Measurements from ENCODE around the gene ADIRF.
"Not testable (repeated sequence)": the region's sequence is repeated elsewhere in the genome, so short reads cannot be mapped to it uniquely, and the experiment has no call there.

Gene ADIRF

DNA sequence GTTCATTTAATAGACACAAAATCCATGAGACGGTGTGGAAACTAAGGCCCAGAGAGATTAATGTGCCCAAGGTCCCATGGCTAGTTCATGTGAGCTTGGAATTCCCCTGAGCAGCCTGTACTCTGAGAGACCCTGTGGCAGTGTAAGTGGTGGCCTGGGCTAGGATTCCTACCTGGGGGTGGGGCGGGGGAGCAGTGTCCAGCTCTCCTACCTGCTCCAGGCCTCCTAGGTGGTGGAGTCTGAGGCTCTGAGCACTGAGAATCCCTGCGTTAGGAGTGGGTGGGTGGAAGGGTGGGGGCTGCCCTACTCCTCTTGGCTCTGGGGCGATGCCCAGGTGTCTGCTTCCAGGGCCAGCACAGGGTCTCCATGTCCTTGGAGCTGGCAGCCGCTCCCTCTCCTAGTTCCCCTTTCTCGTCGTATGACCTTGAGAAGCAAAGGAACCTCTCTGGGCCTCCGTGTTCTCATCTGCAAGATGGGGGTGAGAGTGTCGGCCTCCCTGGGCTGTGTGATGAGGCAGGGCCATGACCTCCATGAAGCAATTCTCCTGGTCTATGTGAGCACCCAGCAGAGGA is 7.3 kb upstream of the ADIRF start:
- no peak for DNase-seq (ENCODE audit: low read depth in 3 of 3)

DNA sequence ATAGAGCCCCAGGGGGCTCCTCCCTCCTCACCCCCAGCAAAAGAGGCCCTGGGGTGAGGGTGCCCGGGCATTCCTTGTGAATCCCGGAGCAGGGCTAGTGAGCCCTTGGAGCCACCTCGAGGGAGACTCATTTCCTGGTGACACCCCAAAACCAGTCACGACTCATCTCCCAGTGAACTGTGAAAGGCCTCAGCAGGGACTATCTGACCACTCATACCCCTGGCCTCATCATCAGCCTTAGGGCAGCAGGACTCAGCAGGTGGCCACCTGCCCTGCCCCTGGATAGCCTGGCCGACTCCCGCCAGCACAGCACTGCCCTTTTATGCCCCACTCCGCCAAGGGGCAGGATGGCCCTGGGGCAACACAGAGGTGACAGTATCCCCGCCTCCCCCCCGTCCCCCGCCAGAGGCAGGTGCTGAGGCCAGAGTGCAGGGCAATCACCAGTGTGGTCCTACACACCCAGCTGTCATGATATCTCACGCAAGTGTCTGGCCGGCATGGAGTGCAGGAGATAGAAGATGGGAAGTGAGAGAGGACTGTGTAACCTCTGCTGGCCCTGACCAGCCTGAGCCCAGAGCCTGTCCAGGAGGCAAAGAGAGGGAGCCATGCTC is 6.7 kb upstream of the ADIRF start:
- DNase-seq (ENCODE audit: low read depth in 3 of 3): no peak

DNA sequence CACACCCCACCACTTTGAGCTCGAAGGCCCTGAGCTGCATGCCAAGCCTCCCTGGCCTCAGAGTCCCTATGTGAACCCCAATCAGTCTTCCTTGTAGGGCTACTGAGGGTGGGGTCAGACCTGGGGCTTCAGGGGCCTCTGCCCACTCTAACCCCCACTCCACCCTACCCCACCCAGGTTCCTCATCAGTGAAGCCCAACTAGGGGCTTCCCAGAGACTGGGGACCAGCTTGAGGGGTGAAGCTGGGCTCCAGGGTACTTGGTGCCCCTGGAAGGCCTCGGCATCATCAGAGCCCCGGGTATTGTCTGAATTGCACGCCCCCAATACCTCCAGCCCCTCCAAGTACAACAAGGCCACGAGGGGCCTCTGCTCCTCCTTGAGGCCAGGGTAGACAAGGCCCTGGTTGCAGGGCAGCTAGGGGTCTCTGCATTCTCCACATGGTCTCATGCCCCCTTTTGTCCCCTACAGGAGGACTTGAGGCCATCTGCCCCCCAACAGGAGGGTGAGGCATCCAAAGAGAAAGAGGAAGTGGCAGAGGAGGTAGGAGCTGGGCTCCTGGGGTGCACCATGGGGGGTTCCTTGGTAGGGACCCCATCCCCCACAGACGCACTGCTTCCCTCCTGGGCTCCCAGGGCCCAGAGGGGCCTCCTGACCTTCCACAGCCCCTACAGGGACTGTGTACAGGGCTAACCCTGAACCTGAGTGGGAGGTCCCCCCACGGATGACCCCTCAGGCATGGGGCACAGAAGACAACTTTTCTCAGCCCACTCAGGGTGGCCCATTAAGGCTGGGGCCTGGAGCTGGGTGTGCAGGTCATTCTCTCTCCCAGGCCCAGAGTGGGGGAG is 5.9 kb upstream of the ADIRF start:
- DNase-seq (ENCODE audit: low read depth in 3 of 3): no peak

DNA sequence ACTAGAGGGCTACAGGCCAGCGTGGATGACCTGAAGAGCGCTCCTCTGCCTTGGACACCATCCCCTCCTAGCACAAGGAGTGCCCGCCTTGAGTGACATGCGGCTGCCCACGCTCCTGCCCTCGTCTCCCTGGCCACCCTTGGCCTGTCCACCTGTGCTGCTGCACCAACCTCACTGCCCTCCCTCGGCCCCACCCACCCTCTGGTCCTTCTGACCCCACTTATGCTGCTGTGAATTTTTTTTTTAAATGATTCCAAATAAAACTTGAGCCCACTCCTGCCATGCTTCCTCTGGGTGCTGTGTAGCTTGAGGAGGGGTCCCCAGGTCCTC is 5.3 kb upstream of the ADIRF start:
- DNase-seq (ENCODE audit: low read depth in 3 of 3): no peak

DNA sequence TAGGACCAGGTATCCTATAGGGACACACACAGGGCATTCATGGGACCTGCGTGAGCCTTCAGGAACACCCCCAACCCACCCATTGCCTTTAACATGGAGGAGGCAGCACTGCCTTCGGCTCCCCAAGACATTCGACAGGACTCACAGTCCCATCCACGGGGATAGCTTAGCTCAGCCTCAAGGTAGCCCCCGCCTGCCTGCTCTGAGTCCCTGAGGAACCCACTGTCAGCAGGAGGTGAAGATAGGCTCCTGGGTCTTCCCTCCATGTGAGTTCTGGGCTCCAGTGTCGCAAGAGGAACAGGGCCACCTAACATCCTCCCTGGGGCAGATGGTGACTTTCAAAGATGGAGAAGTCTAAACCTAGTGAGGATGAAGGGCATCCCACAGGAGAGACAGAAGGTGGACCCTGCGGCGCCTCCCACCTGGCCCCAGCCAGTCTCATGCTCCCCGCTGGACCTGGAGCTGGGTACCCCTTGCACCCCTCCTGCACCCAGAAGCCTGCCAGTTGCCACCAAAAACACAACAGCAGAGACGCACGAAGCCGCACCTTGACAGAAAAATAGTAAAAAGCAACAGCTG is 4.9 kb upstream of the ADIRF start:
- DNase-seq (ENCODE audit: low read depth in 3 of 3): no peak

DNA sequence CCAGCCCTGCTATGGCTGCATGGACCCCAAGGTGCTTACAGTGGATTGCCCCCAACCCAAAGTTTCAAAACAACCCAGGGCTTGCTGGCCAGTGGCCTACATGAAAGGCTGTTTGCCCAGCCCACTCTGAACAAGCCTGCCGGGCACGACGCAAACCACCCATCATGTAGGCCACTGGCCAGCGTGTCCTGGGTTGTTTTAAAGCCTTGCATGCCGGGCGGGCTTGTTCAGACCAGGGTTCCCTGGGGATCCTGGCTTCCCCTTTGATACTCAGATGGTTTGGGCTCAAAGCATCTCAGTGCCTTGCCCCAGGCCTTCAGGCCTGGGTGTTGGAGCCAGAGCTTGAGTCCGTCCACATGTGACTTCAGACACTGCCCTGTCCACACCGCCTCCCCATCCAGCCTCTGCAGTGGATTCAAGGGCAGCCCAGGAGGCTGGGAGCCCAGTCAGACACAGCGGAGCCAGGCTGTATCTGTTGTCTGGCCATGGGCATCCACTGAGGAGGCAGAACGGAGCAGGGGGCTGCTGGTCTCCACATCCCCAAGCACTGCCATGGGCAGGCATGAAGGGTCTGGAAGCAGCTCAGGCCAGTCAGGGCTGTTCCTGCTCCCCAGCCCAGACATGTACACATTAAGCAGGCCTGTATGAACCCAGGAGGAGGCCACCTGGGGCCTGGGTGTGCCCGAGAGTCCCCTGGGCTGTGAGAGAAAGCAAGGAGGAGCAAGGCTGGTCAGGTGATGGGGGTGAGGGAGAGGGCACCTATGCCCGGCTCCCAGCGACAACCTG is 4.0 kb upstream of the ADIRF start:
- DNase-seq (ENCODE audit: low read depth in 3 of 3): no peak

DNA sequence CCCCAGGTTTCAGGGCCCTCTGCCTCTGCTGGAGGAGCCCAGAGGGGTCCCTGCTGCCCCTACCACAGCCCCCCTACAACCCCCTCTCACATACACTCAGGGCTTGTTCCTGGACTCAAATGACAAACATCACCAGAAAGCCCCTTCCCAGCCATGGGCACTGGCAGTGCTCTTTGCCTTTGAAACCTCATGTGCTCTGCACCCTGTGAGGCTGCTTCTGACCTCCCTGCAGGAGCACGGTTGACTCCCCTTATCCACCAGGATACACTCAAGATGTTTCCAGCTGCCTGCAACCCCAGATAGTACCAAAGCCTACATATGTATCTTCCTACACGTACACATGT is 3.5 kb upstream of the ADIRF start:
- no peak for DNase-seq (ENCODE audit: low read depth in 3 of 3)

DNA sequence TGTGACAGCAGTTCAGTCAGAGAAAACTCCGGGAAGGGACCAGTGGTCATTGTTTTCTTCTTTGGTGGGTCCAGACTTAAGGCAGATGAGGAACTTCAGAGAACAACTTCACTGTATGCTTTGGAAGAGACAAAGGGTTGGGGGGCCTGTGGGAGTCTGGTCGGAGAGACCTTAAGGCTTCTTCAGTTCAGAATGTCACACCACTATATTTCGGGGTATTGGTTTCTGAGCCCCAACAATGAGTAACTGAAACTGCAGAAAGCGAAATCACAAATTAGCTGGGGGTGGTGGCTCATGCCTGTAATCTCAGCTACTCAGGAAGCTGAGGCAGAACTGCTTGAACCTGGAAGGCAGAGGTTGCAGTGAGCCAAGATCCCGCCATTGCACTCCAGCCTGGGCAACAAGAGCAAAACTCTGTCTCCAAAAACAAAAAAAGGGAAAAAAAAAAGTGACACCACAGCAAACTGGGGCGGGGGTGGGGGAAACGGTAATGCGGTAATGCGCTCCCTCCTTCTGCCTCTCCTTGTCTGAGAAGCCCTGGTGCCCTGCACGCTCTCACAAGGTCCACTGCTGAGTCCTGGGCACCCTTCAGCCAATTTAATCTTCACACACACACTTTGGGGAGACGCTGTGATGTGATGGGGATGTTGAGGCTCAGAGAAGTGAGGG is 2.2 kb upstream of the ADIRF start:
- no peak for DNase-seq (ENCODE audit: low read depth in 3 of 3)

DNA sequence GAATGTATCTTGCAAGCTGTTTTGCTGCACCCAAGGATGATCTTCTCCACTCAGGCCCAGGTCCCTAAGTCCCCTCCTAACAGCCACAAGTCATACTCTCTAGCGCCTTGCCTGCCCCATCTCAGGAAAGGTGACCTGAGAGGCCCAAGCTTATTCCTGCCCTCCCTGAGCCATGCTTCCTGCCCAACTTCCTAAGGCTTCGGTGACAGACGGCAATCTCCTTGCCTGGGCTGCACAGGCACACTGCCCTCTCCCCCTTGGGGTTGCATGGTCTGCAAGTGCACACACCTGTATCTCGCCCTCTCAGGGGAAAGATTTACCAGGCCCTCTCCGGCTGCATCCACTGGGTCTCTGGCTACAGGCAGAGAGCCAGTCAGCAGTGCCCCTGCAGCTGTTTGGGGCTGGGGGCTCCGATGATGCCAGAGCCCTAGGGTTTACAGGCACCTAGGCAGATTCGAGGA is 771 bp upstream of the ADIRF start:
- no peak for DNase-seq (ENCODE audit: low read depth in 3 of 3)

DNA sequence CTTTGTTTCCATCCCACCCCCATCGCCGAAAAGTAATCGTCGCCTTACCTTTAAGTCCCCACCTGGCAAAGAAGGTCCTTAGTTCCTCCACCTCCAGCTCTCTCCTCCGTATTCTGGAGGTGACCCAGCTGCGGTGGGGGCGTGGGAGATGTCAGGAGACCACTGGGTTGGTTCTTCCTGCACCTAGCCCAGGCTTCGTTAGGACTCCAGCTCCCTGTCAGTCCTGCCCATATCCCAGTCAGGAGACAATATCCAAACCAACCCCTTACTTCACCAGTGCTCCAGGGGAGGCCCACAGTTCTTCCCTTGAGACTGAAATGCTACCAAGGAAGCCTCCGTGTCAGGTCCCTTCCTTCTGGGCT is 693 bp downstream of the ADIRF start:
- no peak for DNase-seq (ENCODE audit: low read depth in 3 of 3)

DNA sequence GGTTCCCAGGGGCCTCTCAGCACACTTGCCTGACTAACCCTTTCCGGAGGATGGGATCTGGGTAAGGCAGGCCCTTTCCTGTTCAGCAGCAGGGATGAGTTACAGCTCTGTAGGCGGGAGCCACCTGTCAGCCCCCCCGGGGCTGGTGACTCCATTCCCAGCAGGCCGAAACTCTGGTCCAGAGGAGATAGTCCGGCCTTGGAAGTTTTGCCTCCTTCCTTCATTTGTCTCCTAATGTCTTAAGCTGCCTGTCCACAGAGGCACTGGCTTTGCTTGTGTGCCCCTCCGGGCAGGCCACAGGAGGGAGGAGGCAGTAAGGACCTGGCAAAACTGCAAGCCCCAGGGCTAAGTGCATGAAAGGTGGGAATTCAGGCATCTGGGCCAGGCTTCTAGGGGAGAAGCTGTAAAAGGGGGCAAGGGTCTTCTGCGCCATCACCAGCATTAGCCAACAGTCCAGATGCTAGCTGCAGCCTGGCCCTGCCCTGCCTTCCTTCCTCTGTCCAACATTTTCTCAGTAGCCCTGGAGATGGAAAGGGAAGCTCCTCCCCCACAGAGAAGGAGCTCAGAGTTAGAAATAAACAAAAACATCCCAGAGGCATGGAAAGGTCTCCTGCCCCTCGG is 1.2 kb downstream of the ADIRF start:
- DNase-seq (ENCODE audit: low read depth in 3 of 3): no peak

DNA sequence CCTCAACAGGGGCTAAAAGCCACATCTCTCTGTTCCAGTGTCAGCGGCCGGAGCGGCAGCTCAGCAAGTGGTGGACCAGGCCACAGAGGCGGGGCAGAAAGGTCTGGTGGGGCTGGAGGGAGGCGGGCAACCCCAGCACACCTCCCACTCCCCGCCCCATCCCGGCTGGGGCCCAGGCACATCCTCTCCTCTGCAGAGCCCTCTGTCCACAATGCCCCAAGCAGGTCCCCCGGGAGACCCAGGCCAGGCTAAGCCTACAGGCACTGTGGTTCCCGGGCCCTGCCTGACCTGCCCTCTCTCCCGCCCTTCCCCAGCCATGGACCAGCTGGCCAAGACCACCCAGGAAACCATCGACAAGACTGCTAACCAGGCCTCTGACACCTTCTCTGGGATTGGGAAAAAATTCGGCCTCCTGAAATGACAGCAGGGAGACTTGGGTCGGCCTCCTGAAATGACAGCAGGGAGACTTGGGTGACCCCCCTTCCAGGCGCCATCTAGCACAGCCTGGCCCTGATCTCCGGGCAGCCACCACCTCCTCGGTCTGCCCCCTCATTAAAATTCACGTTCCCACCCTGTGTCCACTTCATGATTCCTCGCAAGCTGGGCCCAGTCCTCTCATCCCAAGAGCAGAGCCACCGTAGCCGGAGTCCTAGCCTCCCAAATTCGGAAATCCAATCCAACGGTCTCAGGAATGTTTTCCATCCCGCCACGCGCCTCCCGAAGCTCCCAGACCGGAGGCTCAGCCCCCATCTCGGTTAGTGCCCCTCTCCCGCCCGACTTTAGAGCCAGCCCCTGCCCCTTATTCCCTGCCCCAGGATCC is 2.1 kb downstream of the ADIRF start:
- no peak for DNase-seq (ENCODE audit: low read depth in 3 of 3)

DNA sequence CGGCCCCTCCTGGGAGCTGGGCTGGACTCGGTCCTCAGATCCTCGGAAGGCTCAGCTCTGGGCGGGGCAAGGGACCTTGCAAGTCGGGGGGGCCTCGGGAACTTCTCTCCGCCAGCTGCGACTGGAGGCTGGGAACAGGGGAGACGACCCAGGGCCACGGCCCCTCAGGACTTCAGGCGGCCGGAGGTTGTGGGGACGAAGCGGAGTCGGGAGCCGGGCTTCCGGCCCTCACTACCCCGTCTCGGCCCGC is 2.6 kb downstream of the ADIRF start:
- no peak for DNase-seq (ENCODE audit: low read depth in 3 of 3)

DNA sequence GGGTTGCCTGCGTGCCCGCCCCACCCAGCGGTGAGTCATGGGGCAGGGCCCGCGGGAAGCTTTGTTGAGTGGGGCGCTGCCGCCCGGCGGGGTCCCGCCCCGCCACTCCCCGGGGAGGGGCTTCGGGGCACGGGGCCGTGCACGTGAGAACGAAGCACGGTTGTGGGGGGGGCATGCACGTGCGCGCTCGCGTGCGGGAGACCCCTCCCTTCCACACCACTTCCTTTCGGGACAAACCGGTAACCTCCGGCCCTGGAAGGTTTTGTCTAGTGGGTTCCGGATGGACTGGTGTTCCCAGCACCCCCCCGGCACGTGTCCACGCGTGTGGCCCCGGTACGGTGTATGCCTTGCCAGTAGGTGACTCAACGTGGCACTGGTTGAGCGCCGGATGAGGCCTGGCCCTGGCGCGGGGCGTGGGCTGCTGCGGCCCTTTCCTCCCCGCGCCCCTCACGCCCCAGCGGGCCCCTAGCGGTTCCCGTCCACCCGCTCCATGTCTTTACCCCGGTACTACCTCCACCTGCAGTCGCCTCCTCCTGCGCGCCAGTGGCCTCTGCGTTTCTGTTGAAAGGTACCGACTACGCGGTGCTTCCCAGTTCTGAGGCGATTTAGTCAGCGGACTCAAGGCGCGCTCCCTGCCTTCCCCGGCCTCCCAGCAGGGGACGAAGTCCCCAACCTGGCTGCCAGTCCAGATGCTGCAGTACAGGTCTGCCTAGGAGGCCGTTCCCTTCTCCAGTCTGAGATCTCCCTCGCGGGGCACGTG is 3.1 kb downstream of the ADIRF start:
- DNase-seq (ENCODE audit: low read depth in 3 of 3): peak; percentile 78 to 87 (median 80)

DNA sequence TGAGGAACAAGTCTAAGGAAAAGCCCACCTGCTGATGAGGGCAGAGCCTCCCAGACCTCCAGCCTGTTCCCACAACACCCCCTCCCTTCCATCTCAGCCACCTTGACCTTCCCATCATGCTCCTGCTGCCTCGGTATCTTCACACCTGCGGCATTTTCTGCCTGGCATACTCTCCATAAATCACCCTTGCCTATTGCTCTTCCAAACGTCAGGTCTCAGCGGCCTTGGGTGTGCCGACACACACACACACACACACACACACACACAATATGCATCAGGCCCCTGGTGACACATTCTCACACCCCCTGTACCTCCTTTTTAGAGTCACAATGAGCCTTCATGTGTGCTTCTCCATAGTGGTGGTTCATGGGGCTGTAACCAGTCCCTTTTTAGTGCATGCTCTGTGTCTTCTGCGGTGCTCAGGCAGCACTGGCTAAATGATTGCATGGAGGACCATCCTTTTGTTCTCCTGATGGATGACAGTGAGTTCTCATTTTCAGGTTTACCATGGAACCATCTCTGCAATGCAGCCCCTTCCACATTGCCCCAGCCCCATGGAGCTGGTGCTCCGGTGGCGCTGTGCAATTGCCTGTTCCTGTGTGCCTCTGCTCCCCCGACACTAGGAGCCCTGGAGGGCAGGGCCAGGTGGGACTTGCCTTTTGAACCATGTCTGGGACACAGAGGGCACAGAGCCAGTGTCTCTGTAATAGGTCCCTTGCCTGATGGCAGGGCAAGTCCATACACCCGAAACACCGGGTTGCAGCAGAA is 4.5 kb downstream of the ADIRF start:
- no peak for DNase-seq (ENCODE audit: low read depth in 3 of 3)

DNA sequence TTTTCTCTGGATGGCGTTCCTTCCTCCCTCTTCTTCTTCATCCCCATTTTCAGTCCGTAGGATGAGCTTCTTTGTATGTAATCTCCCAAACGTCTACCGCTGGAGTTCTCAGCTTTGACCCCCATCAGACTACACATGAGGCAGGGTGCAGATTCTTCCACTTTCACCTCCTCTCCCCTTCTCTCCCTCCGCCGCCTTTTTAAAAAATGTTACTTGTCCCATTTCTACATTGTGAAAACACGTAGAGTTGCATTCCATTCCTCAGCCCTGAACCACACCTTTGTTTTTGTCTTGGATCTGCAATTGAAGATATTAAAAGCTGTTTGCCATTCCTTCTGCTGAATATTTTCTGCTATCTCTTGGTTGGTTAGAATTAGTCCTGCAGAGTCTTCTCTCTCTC is 6.2 kb downstream of the ADIRF start:
- no peak for DNase-seq (ENCODE audit: low read depth in 3 of 3)

DNA sequence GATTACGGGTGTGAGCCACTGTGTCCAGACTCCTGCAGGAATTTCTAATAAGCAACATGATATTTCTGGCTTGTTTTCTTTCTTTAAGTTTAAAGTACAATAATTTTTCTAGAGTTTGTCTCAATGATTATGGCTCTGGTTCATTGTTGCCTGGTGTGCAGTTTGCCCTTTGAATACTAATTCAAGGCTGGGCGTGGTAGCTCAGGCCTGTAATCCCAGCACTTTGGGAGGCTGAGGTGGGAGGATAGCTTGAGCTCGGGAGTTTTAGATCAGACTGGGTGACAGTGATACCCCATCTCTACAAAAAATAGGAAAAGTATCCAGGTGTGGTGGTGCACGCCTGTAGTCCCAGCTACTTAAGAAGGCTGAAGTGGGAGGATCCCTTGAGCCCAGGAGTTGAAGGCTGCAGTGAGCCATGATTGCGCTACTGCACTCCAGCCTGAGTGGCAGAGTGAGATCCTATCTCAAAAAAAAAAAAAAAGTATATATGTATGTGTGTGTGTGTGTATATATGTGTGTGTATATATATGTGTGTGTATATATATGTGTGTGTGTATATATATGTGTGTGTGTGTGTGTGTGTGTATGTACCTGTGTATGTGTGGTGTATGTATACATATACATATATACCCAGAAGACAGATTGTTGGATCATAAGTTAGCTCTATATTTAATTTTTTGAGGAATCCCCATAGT is 8.2 kb downstream of the ADIRF start:
- DNase-seq (ENCODE audit: low read depth in 3 of 3): no peak

DNA sequence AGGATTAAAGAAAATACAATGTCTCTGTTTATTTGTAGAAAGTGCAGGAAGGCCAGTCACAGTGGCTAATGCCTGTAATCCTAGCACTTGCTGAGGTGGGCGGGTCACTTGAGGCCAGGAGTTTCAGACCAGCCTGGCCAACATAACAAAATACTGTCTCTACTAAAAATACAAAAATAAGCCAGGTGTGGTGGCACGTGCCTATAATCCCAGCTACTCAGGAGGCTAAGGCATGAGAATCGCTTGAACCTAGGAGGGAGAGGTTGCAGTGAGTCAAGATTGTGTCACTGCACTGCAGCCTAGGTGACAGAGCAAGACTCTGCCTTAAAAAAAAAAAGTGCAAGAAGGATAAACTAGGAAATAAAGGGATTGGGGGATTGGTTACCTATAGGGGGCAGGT is 10.2 kb downstream of the ADIRF start:
- DNase-seq (ENCODE audit: low read depth in 3 of 3): not testable (repeated sequence)
